ENCODE data around the gene GPR35. TPM values are rescaled to one million over a fixed set of nuclear protein-coding genes. Genes with fewer than 3 reads are reported as not detected.

Gene GPR35
- total RNA-seq, 2 donors from 2014 or later = 0.55 to 0.71 TPM

- no peaks in the 10 kb centered on the region for H3K36me3 ChIP-seq (ENCODE audit: control insufficient read depth, insufficient read depth, low read length)
- H3K4me1 ChIP-seq (ENCODE audit: control insufficient read depth, insufficient read depth, low read length) = no peaks in the 10 kb centered on the region
- Mint-ChIP-seq H3K27me3 (ENCODE audit: insufficient read depth) (peaks cover 3% of the 10 kb centered on the region), H3K27ac (no peak overlapping the region), H3K9me3 (peaks cover 26% of the 10 kb centered on the region), H3K4me3 (no peak overlapping the region), H3K4me1 (peaks cover 3% of the 10 kb centered on the region), H3K36me3 (ENCODE audit: low read depth) (no peaks in the 10 kb centered on the region)
- H3K27ac ChIP-seq (ENCODE audit: low read depth, low read length) = no peak overlapping the region
- TF ChIP-seq, protein P1, sequence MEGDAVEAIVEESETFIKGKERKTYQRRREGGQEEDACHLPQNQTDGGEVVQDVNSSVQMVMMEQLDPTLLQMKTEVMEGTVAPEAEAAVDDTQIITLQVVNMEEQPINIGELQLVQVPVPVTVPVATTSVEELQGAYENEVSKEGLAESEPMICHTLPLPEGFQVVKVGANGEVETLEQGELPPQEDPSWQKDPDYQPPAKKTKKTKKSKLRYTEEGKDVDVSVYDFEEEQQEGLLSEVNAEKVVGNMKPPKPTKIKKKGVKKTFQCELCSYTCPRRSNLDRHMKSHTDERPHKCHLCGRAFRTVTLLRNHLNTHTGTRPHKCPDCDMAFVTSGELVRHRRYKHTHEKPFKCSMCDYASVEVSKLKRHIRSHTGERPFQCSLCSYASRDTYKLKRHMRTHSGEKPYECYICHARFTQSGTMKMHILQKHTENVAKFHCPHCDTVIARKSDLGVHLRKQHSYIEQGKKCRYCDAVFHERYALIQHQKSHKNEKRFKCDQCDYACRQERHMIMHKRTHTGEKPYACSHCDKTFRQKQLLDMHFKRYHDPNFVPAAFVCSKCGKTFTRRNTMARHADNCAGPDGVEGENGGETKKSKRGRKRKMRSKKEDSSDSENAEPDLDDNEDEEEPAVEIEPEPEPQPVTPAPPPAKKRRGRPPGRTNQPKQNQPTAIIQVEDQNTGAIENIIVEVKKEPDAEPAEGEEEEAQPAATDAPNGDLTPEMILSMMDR (conservative IDR thresholded peaks at IDR 0.05) = no peak
- no peak for DNase-seq
- no peaks in the 10 kb centered on the region for H3K27me3 ChIP-seq (ENCODE audit: control insufficient read depth, insufficient read depth, low read length, poor library complexity, severe bottlenecking)
- H3K9me3 ChIP-seq (ENCODE audit: control insufficient read depth, low read length) = peaks cover 22% of the 10 kb centered on the region
- no peak overlapping the region for H3K9ac ChIP-seq (ENCODE audit: extremely low read depth, low read length, poor library complexity, severe bottlenecking)
- H3K4me3 ChIP-seq (ENCODE audit: low read length) = no peak overlapping the region
- 83 to 93% methylated on average over 2 to 5 of the region's 5 CpGs for WGBS, 2 experiments (ENCODE audit: insufficient coverage in 1 of 2, insufficient read length in 1 of 2)
Measured at GRCh38 chr2:240629619-240629967, 4.3 kb downstream of the GPR35 start.

- no peaks in the 10 kb centered on the region for H3K27me3 ChIP-seq (ENCODE audit: control insufficient read depth, insufficient read depth, low read length, poor library complexity, severe bottlenecking)
- H3K36me3 ChIP-seq (ENCODE audit: control insufficient read depth, insufficient read depth, low read length) = no peaks in the 10 kb centered on the region
- no peak overlapping the region for H3K4me3 ChIP-seq (ENCODE audit: low read length)
- TF ChIP-seq, protein P1 (conservative IDR thresholded peaks at IDR 0.05) = no peak
- no peak overlapping the region for H3K4me3 Mint-ChIP-seq
- H3K9me3 ChIP-seq (ENCODE audit: control insufficient read depth, low read length) = peaks cover 23% of the 10 kb centered on the region
- H3K9ac ChIP-seq (ENCODE audit: extremely low read depth, low read length, poor library complexity, severe bottlenecking) = no peak overlapping the region
- H3K4me1 ChIP-seq (ENCODE audit: control insufficient read depth, insufficient read depth, low read length) = no peaks in the 10 kb centered on the region
- H3K27ac Mint-ChIP-seq = no peak overlapping the region
- peaks cover 3% of the 10 kb centered on the region for H3K27me3 Mint-ChIP-seq (ENCODE audit: insufficient read depth)
- 93 to 94% methylated on average over 40 to 50 of the region's 50 CpGs for WGBS, 2 experiments (ENCODE audit: insufficient coverage in 1 of 2, insufficient read length in 1 of 2)
- no peak overlapping the region for H3K27ac ChIP-seq (ENCODE audit: low read depth, low read length)
- peaks cover 3% of the 10 kb centered on the region for H3K4me1 Mint-ChIP-seq
- H3K9me3 Mint-ChIP-seq = peaks cover 32% of the 10 kb centered on the region
- no peaks in the 10 kb centered on the region for H3K36me3 Mint-ChIP-seq (ENCODE audit: low read depth)
- DNase-seq = peak; percentile 28
Measured at GRCh38 chr2:240629968-240630770, 4.9 kb downstream of the GPR35 start.

- Histone ChIP-seq H3K36me3 (ENCODE audit: control insufficient read depth, insufficient read depth, low read length) (no peaks in the 10 kb centered on the region), H3K4me1 (ENCODE audit: control insufficient read depth, insufficient read depth, low read length) (no peaks in the 10 kb centered on the region), H3K9me3 (ENCODE audit: control insufficient read depth, low read length) (peaks cover 23% of the 10 kb centered on the region), H3K4me3 (ENCODE audit: low read length) (no peak overlapping the region), H3K27ac (ENCODE audit: low read depth, low read length) (no peak overlapping the region), H3K9ac (ENCODE audit: extremely low read depth, low read length, poor library complexity, severe bottlenecking) (no peak overlapping the region), H3K27me3 (ENCODE audit: control insufficient read depth, insufficient read depth, low read length, poor library complexity, severe bottlenecking) (no peaks in the 10 kb centered on the region)
- H3K4me1 Mint-ChIP-seq = peaks cover 3% of the 10 kb centered on the region
- no peak overlapping the region for H3K4me3 Mint-ChIP-seq
- WGBS, 2 experiments (ENCODE audit: insufficient coverage in 1 of 2, insufficient read length in 1 of 2) = 94 to 96% methylated on average over 7 to 21 of the region's 21 CpGs
- TF ChIP-seq, protein P1 (conservative IDR thresholded peaks at IDR 0.05) = no peak
- no peak overlapping the region for H3K27ac Mint-ChIP-seq
- peaks cover 3% of the 10 kb centered on the region for H3K27me3 Mint-ChIP-seq (ENCODE audit: insufficient read depth)
- no peaks in the 10 kb centered on the region for H3K36me3 Mint-ChIP-seq (ENCODE audit: low read depth)
- DNase-seq = peak; percentile 26
- peaks cover 38% of the 10 kb centered on the region for H3K9me3 Mint-ChIP-seq
Measured at GRCh38 chr2:240630771-240631547, 5.7 kb downstream of the GPR35 start.
